Brain microvascular endothelial cell (primary cell): Measurements from ENCODE around the gene CCDC71L.

ENCODE experiments used
- DNase-seq: peaks from one replicate; pipeline ENCODE4 v3.0.0-alpha.2; 2020
- H3K27ac ChIP-seq: fragments of 250-450 bp; sonication (Bioruptor Pico); 2 replicates; pipeline ENCODE4 v1.5.1; 2020; ENCODE audit warnings: mild to moderate bottlenecking, moderate library complexity
- H3K27me3 ChIP-seq: fragments of 250-450 bp; sonication (Bioruptor Pico); replicated peaks from 2 replicates; pipeline ENCODE4 v1.5.1; 2020; ENCODE audit warnings: mild to moderate bottlenecking
- H3K36me3 ChIP-seq: fragments of 250-450 bp; sonication (Bioruptor Pico); replicated peaks from 2 replicates; pipeline ENCODE4 v1.5.1; 2020; ENCODE audit warnings: mild to moderate bottlenecking
- H3K4me3 ChIP-seq: 2 replicates; pipeline ENCODE4 v1.5.1; 2011; ENCODE audit warnings: low read depth, mild to moderate bottlenecking, control low read depth, low read length, moderate library complexity
- in situ Hi-C: cut with HindIII; loops from 2 replicates; pipeline ENCODE4 v1.10.0; 2017; ENCODE audit warnings: low sequenced_read_pairs, low pct_ligation_motif_present
- TF ChIP-seq, protein P1 (sequence below): IDR thresholded peaks from 2 replicates; pipeline ENCODE4 v1.5.1; 2011; ENCODE audit warnings: low read depth, mild to moderate bottlenecking, moderate library complexity, low read length, control low read depth, inconsistent platforms; ENCODE audit errors: missing control alignments

The CCDC71L gene

DNA sequence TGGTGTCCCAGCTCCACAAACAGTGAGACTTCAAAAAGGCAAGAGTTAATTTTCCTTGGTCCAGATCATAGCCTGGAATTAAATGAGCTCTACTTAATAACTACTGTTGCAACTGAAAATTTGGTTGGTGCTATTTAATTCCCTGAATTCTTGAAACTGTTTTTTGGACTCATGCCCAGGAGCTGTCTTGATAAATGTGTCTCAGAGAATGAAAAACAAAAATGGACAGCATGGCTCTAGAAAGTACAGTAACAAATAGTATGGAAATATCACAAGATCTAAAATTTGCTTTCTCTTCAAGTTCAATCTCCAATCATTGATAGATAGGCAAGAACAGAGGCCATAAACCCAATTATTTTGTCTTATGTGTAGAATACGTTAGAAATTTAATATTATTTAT lies 42.5 kb downstream of the CCDC71L start:
- no peak overlapping the region for H3K4me3 ChIP-seq
- no peaks in the 10 kb centered on the region for H3K27me3 ChIP-seq
- TF ChIP-seq, protein P1, sequence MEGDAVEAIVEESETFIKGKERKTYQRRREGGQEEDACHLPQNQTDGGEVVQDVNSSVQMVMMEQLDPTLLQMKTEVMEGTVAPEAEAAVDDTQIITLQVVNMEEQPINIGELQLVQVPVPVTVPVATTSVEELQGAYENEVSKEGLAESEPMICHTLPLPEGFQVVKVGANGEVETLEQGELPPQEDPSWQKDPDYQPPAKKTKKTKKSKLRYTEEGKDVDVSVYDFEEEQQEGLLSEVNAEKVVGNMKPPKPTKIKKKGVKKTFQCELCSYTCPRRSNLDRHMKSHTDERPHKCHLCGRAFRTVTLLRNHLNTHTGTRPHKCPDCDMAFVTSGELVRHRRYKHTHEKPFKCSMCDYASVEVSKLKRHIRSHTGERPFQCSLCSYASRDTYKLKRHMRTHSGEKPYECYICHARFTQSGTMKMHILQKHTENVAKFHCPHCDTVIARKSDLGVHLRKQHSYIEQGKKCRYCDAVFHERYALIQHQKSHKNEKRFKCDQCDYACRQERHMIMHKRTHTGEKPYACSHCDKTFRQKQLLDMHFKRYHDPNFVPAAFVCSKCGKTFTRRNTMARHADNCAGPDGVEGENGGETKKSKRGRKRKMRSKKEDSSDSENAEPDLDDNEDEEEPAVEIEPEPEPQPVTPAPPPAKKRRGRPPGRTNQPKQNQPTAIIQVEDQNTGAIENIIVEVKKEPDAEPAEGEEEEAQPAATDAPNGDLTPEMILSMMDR: no peak
- H3K36me3 ChIP-seq: no peaks in the 10 kb centered on the region
- H3K27ac ChIP-seq: no peak overlapping the region
- in situ Hi-C loops: no loop called here
- DNase-seq: peak; percentile 46

DNA sequence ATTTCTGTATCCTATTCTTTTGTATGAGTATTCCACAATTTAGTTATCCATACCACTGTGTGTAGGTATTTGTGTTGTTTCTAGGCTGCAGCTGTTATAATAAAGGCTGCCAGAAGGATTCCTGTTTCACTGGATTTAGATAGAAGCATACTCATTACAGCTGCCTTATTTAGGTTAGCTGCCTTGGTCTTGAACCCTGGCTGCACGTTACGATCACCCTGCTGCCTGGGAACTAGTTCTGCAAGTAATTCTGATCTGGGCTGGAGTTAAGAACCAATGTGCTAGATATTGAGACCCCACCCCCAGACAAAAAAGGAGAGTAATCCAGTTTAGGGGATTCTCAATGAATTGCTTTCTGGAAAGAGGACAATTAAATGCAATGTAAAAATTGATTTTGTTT lies 43.1 kb downstream of the CCDC71L start:
- Histone ChIP-seq H3K36me3 (no peaks in the 10 kb centered on the region), H3K4me3 (no peak overlapping the region), H3K27ac (no peak overlapping the region), H3K27me3 (no peaks in the 10 kb centered on the region)
- in situ Hi-C loops: no loop called here
- no peak for DNase-seq
- TF ChIP-seq, protein P1: no peak

DNA sequence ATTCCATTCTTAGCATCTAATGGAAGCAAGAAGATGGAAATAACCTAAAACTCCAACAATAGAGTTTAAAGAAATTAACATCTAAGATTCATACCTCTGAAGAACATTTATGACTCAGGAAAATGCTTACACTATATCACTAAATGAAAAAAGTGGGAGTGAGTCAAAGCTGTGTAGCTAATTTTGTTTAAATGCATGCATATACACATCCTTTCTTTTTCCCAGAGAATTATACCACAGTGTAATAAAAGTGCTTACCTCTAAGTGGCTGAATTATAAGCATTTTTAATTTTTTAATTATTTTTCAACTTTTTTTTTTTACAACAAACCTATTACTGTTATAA lies 44.3 kb downstream of the CCDC71L start:
- Histone ChIP-seq H3K36me3 (no peaks in the 10 kb centered on the region), H3K27me3 (no peaks in the 10 kb centered on the region), H3K27ac (no peak overlapping the region), H3K4me3 (no peak overlapping the region)
- TF ChIP-seq, protein P1: no peak
- no peak for DNase-seq
- in situ Hi-C loops: no loop called here

DNA sequence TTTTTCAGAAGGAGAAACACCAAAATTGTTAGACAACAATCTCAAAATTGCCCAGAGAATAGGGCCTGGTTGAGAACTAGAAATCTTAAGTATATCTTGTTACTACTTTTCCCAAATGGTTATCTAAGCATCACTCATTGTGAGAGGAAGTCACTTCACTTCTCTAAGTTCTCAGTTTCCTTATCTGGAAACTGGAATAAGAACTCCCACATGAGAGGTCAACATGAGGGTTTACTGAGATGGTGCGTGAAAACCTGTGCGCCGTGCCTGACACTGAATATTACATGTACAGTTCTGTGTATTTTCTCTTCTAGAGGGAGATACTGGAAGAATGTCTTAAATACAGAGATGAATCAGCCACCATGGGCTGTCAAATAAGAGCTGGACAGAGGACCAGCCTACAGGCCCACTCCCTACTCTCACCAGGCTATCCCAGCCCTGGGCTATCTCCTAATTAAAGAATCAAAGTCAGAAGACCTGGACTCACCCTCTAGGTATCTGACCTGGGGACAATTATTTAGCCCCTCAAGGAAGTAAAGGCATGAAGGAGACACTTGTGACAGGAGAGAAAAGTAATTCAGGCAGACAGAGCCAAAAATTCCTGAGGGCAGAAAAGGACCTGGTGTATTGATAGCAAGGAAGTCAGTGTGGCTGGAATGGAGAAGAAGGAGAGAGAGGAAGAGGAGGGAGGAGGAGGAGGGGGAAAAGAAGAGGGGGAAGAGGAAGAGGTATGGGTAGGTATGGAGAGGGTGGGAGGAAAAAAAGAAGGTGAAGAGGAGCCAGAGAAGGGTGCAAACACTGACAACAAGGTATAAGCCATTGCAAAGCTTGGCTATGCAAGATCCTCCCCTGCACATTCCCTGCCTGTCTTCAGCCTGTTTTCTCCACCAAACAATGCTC lies 44.9 kb downstream of the CCDC71L start:
- TF ChIP-seq, protein P1: no peak
- no peaks in the 10 kb centered on the region for H3K27me3 ChIP-seq
- H3K27ac ChIP-seq: no peak overlapping the region
- DNase-seq: no peak
- no peaks in the 10 kb centered on the region for H3K36me3 ChIP-seq
- no peak overlapping the region for H3K4me3 ChIP-seq
- in situ Hi-C loops: no loop called here

DNA sequence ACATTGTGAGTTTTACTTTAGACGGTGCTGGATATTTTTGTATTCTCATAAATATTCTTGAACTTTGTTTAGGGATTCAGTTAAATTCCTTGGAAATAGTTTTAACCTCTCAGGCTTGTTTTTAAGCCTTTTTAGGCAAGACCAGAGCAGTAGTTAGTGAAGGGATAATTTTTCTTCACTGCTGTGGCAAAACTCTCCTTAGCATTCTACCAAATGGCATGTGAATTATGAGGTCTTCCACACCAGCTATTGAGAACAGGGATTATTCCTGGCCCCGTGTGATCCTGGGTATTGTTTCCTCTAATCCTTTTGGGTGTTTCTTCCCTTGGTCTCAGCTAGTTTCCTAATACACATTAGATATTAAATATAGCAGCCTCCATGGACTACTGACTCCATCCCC lies 46.2 kb downstream of the CCDC71L start:
- in situ Hi-C loops: no loop called here
- H3K36me3 ChIP-seq: no peaks in the 10 kb centered on the region
- no peak for DNase-seq
- H3K4me3 ChIP-seq: no peak overlapping the region
- TF ChIP-seq, protein P1: no peak
- no peak overlapping the region for H3K27ac ChIP-seq
- no peaks in the 10 kb centered on the region for H3K27me3 ChIP-seq
